ENCODE measurements around the gene SPINK8.

DNA sequence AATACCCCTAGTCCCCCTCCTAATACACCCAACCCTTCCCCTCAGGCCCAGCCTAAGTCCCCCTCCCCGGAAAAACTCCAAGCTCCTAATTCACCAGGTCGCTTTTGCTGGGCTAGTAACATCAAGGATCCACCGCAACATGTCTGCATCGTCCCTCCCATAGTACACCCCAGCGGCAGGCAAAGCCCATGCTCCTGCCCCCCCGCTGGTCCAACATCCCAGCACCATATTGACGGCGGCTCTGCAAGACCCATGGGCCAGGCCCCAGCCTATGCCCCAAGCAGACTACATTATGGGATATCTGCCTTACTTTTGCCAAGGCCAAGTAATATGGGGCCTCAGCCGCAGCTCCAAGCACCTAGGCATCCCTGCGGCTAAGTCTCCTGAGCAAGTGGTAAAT, 59.0 kb downstream of the SPINK8 start:
- TF ChIP-seq, protein P1, sequence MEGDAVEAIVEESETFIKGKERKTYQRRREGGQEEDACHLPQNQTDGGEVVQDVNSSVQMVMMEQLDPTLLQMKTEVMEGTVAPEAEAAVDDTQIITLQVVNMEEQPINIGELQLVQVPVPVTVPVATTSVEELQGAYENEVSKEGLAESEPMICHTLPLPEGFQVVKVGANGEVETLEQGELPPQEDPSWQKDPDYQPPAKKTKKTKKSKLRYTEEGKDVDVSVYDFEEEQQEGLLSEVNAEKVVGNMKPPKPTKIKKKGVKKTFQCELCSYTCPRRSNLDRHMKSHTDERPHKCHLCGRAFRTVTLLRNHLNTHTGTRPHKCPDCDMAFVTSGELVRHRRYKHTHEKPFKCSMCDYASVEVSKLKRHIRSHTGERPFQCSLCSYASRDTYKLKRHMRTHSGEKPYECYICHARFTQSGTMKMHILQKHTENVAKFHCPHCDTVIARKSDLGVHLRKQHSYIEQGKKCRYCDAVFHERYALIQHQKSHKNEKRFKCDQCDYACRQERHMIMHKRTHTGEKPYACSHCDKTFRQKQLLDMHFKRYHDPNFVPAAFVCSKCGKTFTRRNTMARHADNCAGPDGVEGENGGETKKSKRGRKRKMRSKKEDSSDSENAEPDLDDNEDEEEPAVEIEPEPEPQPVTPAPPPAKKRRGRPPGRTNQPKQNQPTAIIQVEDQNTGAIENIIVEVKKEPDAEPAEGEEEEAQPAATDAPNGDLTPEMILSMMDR (IDR thresholded peaks at IDR 0.05) = no peak
- no peak for TF ChIP-seq EZH2phosphoT487 (IDR thresholded peaks at IDR 0.05)
